Effector CD4-positive, alpha-beta T cell (primary cell): ENCODE measurements around the gene NARS2.
"Not testable (repeated sequence)": the region's sequence is repeated elsewhere in the genome, so short reads cannot be mapped to it uniquely, and the experiment has no call there.

Experiments
- DNase-seq: peaks from one replicate; pipeline ENCODE4 v3.0.0-alpha.2; 2020
- total RNA-seq: gene quantifications from one replicate; lab custom pipeline; 2026; lab: John Stamatoyannopoulos, UW

The NARS2 gene, protein sequence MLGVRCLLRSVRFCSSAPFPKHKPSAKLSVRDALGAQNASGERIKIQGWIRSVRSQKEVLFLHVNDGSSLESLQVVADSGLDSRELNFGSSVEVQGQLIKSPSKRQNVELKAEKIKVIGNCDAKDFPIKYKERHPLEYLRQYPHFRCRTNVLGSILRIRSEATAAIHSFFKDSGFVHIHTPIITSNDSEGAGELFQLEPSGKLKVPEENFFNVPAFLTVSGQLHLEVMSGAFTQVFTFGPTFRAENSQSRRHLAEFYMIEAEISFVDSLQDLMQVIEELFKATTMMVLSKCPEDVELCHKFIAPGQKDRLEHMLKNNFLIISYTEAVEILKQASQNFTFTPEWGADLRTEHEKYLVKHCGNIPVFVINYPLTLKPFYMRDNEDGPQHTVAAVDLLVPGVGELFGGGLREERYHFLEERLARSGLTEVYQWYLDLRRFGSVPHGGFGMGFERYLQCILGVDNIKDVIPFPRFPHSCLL
- total RNA-seq: 31.5 reads per million, percentile 57 among the genes with 10 or more reads in this experiment

DNA sequence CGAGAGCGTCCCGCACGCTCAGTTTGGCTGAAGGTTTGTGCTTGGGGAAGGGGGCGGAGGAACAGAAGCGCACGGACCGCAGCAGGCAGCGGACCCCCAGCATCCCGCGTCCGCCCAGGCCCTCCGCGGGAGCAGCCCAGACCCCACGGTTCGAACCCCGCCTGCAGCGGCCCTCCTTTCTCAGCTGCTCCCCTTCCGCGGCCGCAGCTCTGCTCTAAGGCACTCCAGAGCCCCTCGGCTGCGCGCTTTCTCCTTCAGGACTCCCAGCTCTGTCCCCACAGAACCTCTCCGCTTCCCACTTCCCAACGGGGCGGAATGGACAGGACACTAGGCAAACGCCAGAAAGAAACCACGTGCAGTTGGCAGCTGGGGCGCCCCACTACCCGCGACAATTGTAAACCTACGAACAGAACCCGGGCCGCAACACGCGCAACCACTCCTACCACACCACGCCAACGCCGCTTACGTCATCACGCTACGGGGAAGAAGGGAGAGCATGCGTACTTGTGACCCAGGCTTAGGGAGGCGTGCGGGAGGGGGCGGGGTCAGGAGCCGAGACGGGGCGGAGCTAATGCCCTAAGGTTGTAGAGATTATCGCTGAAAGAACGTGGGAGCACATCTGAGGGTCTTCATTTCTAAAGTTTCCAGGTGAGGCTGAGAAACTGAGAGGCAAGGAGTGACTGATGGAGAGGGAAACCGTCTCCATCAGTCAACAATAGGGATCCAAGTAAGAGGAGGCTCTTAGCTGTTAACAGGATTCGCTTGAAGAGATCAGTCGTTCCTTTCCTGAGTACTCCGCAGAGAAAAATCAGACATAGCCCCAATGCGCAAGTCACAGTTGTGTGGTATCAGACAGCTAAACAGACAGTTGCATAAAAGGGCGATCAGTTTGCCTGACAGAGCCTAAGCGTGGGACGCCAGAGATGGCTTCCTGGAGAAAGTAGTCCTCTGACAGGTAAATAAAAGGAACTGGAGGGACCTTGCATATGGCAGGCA lies at the start of gene NARS2:
Gene NARS2, minus strand, starts transcription at position 479 of the 996 bp plus-strand sequence. Its CDS starts 376 bp downstream, at position 103.
- DNase-seq: peak; percentile 97

DNA sequence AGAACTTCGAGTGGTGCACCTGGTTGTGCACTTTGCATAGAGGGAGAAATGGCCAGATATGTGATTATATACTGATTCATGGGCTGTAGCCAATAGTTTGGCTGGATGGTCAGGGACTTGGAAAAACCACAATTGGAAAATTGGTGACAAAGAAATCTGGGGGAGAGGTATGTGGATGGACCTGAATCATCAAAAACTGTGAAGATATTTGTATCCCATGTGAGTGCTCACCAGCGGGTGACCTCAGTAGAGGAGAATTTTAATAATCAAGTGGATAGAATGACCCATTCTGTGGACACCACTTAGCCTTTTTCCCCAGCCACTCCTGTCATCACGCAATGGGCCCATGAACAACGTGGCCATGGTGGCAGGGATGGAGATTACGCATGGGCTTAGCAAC lies 48.0 kb upstream of the NARS2 start:
- DNase-seq: no peak

DNA sequence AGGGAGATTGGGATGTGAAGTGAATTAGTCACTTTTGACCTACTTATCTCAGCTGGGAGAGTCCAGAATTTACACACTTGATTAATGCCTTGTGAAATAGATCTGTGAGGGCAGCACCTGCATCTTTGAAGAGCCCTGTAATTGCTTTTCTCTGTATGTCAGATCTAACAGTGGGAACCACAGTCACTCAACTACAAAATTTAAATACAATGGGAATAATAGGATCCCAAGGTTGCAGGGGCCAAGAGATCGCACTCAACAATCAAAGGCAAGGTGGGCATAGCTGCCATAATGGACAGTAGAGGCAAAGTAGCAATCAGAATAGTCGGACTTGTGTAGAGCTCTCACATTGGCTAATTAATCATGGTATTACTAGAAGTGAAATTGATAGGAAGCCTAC lies 45.5 kb upstream of the NARS2 start:
- no peak for DNase-seq

DNA sequence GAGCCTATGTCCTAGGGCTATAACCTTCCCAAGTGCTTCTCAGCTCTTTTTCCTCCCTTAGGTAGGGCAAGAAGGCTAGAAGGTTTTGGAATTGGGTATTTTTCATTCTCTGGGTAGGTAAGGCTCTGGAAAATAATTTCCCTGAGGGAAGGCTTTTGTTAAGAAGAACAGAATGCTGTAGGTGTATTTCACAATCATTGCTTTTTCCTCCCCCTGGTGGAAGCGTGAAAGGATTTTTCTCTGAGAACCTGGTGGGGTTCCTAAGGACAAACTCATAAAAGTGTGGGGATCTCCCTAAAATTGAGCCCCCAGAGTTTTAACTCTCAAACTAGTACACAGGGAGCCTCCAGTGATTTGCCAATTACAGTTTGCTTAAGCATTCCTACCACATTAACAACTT lies 41.1 kb upstream of the NARS2 start:
- no peak for DNase-seq

DNA sequence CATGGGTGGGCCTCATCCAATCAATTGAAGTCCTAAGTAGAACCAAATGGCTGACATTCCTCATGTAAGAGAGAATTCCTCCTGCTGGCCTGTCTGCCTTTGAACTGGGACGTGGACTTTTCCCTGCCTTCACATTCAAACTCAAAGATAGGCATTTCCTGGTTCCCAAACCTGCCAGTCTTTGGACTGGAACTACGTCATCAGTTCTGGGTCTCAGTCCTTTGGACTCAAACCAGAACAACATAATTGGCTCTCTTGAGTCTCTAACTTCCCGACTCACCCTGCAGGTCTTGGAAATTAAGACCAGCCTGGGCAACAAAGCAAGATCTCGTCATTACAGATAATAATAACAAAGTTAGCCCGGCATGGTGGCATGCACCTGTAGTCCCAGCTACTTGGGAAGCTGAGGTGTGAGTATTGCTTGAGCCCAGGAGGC lies 38.7 kb upstream of the NARS2 start:
- DNase-seq: no peak

DNA sequence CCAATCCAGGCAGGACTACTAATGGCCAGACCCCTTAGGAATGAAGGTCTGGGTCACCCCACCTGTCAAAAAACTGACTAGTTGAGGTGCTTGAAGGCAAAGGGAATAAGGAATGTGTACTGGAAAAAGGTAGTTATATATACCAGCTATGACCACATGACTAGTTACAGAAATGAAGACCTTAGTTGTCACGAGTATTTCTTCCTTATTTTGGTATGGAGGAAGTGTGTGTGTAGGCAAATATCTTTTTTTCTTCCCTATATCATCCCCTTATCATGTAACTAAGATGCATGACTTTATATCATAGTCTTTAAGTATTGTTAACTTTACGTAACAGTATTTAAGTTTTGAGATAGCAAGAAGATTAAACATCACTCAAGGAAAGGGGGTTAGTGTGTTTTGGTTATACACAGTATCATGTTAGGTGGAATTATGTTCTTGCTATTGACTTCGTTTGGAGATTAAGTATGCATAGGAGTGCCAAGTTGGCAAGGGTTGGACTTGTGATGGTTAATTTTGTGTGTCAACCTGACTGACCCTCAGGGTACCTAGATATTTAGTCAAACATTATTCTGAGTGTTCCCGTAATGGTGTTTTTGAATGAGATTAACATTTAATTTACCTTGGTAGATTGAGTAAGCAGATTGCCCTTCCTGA lies 38.2 kb upstream of the NARS2 start:
- DNase-seq: no peak

DNA sequence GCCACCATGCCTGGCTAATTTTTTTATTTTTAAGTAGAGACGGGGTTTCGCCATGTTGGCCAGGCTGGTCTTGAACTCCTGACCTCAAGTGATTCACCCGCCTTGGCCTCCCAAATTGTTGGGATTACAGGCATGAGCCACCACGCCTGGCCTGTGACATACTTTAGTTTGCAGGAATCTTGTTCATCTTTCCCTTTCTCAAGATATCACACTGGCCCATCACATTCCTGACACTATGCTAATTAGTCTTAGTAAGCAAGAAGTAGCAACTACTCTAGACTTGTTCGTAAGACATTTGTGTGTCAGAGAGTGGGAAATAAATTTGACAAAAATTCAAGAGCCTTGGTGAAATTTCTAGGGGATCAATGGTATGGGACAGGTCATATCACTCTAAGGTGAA lies 34.7 kb upstream of the NARS2 start:
- not testable (repeated sequence) for DNase-seq

DNA sequence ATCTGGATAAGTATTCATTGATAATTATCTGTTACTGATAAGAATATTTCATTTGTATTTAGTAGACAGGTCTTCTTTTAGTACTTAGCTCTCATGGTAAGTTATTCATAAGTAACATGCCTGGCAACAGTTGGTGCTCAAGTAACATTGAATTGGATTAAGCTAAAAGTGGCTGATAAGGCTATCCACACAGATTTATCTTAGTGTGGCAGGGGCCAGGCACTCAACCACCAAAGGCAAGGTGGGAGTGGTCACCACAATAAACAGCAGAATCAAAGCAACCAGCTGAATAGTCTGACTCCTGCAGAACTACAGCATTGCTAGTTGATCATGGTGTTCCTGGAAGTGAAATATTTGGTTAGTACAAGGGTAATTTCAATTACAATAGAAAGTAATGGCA lies 33.0 kb upstream of the NARS2 start:
- DNase-seq: no peak

DNA sequence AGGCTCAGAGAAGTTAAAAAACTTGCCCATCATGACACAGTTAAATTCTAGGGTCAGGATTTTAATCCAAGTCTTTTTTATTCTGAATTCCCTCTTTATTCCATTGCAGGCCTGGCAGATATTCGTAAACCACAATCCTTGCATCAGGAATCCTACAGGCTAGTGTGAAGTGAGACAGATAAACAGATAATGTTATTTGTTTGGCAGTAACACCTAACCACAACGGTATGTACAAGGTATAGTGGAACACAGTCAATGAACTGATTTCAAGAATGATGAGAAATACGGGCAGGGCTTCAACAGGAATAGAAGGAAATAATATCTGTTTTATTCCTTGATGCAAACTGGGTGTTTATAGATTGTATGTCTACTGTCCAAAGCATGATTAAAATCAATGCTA lies 32.0 kb upstream of the NARS2 start:
- DNase-seq: no peak

DNA sequence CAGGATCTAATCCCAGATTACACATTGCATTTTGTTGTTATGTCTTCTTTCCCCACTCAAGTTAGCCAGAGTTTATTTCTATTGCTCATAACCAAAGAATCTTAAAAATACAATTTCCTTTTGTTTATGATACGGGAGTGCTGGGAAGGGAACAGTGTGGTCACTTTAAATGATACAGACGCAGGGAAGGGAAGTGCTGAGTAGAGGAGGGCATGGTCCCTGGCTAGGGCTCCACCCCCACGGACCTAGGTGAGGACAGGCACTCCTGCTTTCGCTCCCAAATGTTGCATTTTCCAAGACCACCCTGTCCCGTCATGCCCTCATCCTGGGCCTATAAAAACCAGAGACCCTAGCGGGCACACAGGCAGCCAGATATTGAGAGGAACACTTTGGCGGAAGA lies 30.6 kb upstream of the NARS2 start:
- no peak for DNase-seq

DNA sequence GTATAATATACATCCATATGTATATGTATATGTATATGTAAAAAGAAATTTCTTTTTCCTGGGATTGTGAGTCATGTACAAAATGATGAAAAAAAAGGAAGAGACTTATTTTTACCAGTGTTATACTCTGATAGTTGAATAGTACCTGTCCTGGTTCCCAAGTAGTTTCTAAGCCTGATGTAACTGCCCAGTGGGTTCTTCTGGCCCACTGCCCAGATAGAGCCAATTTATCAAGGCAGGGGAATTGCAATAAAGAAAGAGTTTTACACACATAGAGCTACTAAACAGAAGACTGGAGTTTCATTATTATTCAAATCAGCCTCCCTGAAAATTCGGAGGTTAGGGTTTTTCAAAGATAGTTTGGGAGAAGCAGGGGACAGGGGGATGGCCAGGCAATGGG lies 29.1 kb upstream of the NARS2 start:
- DNase-seq: no peak

DNA sequence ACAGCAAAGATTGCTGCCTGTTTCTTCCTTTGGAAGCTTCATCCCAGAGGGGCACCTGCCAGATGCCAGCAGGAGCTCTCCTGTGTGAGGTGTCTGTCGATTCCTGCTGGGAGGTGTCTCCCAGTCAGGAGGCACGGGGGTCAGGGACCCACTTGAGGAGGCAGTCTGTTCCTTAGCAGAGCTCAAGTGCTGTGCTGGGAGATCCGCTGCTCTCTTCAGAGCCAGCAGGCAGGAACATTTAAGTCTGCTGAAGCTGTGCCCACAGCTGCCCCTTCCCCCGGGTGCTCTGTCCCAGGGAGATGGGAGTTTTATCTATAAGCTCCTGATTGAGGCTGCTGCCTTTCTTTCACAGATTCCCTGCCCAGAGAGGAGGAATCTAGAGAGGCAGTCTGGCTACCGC lies 28.1 kb upstream of the NARS2 start:
- not testable (repeated sequence) for DNase-seq

DNA sequence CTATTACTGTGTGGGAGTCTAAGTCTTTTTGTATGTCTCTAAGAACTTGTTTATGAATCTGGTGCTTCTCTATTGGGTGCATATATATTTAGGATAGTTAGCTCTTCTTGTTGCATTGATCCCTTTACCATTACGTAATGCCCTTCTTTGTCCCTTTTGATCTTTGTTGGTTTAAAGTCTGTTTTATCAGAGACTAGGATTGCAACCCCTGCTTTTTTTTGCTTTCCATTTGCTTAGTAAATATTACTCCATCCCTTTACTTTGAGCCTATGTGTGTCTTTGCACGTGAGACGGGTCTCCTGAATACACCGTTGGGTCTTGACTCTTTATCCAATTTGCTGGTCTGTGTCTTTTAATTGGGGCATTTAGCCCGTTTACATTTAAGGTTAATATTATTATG lies 26.4 kb upstream of the NARS2 start:
- DNase-seq: not testable (repeated sequence)

DNA sequence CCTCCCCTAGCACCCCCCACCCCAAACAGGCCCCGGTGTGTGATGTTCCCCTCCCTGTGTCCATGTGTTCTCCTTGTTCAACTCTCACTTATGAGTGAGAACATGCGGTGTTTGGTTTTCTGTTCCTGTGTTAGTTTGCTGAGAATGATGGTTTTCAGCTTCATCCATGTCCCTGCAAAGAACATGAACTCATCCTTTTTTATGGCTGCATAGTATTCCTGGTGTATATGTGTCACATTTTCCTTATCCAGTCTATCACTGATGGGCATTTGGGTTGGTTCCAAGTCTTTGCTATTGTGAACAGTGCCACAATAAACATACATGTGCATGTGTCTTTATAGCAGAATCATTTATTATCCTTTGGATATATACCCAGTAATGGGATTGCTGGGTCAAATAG lies 22.9 kb upstream of the NARS2 start:
- DNase-seq: not testable (repeated sequence)

DNA sequence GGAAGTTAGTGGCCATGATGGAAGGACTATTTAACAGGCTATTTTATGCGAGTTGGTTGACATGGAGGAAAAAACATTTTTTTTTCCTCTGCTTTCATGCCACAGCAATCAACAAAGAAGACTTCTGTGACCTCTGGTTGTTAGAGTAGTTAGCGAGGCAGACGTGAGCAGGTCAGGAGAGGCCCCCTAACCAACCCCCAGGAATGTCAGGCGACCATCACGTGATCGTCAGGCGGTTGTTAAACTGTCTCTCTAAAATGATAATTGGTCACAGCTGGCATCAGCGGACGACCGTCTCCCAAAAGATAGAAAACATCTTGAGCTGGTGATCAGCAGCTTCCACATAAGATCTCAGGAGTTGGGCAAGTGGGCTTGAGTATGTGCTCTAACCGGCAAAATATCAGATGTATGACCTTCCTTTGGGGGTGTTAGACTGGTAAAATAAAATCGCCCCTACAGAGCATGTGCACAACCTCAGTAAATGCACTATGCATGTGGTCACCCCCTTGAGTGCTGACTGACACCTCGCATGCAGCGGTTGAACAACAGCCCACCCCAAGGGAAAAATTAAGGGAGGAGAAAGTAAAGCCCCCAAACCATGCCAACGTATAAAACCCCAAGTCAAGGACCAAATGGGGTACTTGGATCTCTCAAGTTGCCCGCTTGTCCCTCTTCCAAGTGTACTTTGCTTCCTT lies 20.9 kb upstream of the NARS2 start:
- no peak for DNase-seq

DNA sequence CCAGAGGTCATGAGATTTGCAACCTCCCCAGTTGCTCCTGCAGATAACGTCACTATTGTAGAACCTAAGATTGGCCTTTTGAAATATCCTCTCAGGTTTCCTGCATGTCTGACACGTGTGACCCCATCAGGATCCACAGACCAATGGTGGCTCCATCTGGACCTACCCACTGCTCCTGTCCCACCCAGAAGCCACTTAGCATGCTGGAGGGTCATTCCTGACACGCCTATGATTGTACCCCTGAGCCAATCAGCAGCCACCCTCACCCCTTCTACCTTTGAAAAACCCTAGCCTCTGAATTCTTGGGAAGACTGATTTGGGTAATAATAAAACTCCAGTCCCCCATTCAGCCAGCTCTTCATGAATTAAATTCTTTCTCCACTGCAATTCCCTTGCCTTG lies 20.1 kb upstream of the NARS2 start:
- no peak for DNase-seq

DNA sequence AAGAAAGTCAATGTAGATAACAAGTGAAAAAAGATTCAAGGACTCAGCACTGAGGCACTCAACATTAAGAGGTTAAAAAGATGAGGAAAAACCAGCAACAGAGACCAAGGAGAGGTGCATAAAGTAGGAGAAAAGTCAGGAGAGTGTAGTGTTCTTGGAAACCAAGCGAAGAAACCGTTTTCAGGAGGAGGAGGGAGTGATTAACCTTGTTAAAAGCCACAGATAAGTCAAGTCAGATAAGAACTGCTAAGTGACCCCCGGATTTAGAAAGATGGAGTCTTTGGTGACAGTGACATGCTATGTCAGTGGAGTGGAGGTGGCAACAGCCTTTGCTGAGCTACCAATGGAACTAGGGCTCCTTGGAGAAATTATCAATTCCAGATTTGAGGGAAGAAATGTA lies 13.9 kb upstream of the NARS2 start:
- DNase-seq: no peak

DNA sequence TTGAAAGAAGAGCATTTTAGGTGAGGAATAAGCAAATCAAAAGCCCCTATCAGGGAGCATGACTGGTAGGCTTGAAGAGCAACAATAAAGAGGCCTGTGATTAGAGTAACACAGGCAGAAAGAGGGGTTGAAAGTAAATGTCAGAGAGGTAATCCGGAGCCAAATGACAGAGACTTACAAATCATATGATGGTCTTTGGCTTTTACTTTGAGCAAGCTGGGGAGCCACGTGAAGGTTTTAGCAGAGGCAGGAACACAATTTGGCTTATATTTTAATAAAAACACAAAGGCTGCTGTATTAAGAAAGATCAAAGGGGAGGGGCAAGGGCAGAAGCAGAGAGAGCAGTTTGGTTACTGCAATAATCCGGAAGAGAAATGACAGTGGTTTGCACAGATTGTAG lies 12.8 kb upstream of the NARS2 start:
- DNase-seq: no peak

DNA sequence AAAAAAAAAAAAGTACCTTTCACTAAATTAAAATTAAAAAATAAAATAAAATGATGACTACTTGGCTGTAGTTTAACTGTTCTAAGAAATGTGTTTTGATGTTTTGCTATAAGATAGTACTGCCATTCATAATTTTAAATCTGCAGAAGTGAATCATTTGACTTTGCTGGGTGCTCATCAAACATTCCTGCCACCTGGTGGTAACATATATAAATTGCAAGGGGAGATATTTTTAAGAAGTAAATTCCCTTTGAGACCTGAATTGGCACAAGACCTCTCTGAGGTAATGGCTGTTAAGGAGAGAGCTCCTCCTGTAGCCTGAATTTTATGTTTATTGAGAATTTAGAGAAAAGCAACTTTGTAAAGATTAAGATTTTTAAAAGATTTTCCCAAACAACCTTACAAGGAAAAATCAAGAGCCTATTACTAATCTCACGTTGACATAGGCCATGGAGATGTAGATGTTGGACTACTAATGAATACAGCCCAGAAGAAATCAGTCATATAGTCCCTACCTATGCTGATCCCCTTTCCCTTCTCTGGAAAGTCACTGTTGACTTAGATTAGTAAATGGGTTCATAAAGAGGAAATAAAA lies 11.9 kb upstream of the NARS2 start:
- no peak for DNase-seq

DNA sequence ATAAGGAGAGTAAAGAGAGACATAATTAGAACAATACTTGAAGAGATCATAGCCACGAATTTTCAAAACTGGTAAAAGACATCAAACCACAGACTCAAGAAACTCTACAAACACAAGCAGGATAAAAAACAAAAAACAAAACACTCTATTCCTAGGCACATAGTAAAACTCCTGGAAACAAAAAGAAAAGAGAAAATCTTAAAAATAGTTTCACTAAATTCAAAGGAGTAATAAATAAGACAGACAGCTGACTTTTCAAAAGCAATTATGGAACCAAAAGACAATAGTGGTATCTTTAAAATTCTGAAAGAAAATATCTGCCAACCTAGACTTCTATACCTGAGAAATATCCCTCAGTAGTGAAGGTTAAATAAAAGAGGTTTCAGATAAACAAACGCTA lies 9.2 kb upstream of the NARS2 start:
- DNase-seq: no peak

DNA sequence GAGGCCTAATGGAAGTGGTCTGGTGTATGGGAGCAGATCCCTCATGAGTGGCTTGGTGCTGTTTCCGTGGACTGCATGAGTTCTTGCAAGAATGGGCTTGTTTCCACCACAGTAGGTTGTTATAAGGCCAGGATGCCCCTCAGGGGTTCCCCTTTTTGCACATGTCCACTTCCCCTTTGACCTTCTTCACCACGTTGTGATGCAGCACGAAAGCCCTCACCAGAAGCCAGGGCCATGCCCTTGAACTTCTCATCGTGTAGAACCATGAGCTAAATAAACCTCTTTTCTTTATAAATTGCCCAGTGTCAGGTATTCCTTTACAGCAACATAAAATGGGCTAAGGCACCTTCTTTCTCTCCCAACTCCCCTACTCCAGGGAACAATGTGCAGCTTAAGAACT lies 2.8 kb upstream of the NARS2 start:
- no peak for DNase-seq

DNA sequence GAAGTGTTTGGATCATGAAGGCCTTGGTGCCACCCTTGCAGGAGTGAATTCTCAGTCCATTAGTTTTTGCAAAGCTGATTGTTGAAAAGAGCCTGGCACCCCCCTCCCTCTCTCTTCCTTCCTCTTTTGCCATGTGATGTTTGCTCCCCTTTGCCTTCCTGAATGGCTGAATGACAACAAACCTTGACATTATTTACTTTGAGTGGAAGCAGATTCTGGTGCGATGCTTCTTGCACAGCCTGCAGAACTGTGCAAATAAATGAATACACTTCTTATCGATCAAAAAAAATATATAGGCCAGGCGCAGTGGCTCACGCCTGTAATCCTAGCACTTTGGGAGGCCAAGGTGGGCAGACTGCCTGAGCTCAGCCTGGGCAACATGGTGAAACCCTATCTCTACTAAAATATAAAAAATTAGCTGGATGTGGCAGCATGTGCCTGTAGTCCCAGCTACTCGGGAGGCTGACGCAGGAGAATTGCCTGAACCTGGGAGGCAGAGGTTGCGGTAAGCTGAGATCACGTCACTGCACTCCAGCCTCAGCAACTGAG lies 2.0 kb upstream of the NARS2 start:
- DNase-seq: no peak
